SW480 (cell line): ENCODE data around the gene SPIRE1.

Experiments used
- DNase-seq: peaks from one replicate; pipeline ENCODE4 v3.0.0-alpha.2; 2016; ENCODE audit warnings: low spot score

Gene SPIRE1

DNA sequence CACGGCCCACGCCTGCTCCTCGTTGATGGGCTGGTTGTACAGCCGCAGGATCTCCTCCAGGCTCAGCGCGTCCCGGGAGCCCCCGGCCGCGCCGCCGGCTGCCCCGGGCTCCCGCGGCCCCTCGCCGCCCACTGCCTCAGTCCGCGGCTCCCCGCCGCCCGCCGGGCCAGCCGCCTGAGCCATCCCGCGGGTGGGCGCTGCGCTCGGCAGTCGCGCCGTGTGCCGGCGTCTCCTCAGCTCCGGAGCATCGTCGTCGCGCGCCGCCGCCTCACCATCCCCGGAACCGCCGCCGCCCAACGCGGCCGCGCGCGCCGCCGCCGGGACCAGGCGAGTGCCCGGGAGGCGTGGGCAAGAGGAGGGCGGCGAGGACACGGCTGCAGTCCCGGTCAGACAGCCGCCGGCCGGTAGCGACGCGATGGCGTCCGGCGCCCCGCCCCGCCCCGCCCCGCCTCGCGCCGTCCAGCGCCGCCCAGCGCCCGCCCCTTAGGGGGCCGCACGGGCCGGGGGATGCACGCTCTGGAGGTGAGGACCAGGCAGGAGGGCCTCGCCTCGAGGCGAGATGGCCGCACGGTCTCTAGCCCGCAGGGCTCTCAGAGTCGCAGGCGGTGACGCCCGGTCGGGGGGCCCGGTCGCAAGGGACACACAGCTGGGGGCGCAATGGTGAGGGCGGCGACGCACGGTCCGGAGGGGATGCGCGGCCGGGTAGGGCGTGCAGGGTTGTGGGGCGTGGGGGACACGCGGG, at the start of gene SPIRE1:
TSS of gene SPIRE1 (minus strand) at position 424 of the 742 bp plus-strand sequence. CDS start at position 183, 241 bp downstream.
- peak; percentile 63 for DNase-seq

DNA sequence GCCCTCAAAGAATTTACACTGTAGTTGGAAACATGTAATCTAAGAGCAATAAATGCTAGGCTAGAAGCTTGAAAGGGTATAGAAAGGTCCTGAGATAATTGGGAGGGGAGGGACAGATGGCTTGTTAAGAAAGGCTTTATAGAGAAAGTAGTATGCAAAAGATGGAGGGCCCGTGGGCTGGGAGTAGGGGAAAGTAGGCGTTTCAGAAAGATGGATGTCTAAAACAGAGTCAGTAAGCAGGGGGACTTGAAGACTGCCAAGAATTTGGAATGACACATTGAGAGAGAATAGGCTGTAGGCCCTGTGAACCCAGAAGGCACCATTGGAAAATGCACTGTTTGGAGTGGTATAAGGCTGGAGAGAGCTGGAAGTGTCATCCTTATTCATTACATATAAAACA, 45.8 kb upstream of the SPIRE1 start:
- DNase-seq: peak; percentile 27

DNA sequence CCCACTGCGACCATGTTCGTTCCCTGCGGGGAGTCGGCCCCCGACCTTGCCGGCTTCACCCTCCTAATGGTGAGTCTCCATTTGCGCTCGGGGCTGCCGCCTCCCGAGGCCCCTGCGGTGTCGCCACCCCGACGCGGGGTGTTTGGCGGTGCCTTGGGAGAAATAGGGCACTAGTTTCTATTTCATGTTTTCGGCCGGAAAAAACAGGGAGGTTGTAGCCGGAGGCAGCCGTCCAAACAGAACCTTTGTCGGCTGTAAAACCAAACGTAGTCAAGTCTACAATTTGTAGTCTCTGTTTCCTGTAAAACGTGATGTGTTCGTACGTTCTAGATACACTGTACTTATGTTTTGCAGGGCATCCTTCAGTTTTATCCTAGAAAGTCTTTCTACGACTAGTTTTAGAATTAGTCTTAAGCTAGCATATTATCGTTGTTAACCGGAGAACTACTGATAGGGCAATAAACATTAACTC, 45.2 kb upstream of the SPIRE1 start:
- no peak for DNase-seq

DNA sequence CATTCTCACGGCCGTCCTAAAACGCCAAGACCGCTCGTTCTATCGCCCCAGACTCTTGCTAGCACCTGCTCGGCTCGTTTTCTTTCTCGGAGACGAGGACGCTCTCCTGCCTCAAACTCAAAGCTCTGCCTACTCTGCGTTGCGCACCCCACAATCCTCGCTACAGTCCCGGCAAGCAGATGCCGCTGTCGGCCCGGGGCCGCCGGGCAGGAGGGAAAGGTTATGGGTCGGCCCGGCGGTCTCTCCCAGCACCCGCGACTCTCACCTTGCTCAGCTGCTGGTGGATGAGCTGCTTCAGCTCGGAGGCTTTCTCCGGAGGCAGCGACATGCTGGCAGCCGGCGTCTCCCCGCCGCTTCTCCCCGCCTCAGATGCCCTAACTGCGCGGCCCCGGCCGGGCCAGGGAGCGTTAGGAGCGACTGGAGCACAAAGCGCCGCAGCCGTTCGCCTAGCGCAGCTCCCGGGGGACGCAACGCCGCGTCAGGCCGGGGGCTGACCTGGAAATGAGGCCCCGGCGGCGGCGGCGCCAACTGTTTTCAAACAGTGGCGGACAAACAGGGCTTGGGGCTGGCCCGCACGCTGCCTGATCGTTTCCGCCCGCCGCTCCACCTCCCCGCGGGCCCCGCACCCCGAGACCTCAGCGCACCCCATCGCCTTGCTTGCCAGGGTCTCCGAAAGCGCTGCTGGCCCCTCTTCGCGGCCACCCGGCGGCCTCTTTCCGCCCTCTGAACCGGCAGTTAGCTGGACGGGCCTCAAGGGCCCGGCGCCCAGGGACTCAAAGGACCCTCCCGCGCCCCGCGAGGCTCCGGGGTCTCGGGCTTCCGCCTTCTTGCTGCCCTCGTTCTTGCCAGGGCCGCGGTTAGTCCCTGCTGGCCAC, 44.6 kb upstream of the SPIRE1 start, which contains the start of the genes CEP76 and PSMG2:
TSS of gene CEP76 (minus strand) at position 503 of the 875 bp plus-strand sequence. CDS start at position 328, 175 bp downstream.
TSS of gene PSMG2 (plus strand) at position 822 of the 875 bp plus-strand sequence. CDS start 66 bp downstream, outside the sequence.
- peak; percentile 88 for DNase-seq

DNA sequence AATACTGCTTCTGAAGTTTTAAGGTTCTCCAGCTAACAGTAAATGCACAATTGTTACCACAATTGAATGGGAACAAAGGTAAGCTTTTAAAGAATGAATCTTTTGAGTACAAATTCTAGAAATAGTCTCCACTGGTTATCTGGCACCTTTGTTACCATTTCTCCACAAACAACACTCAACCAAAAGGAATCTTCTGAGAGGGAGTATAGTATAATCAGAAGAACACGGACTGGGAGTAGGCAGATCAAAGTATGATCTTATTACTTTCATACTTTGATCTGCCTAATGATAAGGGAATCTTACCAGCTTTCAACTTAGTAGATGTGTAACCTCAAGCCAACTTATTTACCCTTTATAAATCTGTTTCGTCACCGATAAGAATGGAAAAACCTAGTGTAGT, 43.3 kb upstream of the SPIRE1 start:
- peak; percentile 70 for DNase-seq

DNA sequence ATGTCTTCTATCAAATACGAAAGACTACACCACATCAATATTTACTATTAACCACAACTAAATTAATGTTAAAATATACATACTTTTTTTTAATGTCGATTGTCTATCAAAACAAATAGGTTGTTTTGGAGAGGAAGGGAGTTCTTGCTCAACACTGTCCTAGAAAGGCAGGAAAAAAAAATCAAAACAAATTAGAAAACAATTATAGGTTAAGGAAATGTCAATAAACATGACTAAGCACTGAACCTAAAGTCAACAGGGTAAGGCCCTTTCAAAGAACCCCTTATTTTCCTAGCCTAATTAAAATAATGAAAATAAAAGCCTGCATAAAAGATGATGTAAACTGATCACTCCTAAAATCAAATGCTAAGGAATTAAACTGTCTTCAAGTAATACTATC, 41.8 kb upstream of the SPIRE1 start:
- no peak for DNase-seq

DNA sequence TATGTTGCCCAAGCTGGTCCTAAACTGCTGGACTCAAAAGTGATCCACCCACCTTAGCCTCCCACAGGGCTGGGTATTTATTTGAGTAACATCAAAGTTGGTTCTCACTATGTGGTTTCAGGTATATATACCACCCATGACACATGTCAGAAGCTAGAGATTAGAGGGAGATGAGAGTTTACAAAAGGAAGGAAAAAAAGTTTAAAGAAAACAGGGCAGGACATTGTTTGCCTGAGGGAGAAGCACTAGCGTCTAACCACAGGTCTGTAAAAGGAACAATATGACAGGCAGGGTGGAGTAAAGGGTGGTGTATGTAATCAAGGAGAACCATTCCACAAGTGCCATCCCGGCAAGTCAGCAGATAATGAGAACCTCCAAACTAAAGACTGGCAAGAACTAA, 36.1 kb upstream of the SPIRE1 start:
- peak; percentile 88 for DNase-seq

DNA sequence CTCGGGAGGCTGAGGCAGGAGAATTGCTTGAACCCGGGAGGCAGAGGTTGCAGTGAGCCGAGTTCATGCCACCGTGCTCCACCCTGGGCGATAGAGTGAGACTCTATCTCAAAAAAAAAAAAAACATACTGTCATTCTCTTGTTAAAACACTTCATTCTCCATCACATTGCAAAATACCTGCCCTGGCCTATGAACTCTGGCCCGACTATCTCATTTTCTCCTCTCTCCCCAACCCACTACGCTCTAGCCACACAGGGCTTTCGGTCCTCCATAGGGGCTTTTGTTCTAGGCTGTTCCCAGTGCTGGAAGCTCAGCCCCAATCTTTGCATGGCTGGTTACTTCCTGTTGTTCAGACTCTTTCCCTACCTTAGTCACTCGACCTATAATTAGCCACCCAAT, 34.3 kb upstream of the SPIRE1 start:
- no peak for DNase-seq

DNA sequence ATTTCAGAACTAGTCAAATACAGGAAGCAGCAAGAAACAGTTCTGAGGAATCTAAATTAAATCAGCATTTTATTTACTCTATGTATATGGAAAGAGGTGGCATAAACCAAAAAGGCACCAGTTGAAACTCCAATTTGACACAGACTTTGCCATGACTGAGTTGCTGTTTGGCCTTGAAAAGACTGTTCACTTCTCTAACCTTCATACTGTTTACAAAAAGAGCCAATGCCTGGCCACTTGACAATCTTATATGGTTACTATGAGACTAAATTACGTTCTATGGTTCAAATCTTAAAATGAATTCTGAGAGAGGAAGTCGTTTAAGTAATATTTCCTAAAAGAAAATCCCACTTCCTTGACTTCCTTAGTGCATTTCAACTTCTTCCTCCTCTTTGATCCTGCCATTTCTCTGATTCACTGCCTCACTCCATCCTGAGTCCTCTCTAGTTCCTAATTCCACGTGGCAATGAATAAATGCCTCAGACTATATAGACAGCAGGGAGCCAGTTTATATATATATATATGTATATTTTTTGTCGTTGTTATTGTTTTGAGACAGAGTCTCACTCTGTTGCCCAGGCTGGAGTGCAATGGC, 31.4 kb upstream of the SPIRE1 start:
- DNase-seq: no peak

DNA sequence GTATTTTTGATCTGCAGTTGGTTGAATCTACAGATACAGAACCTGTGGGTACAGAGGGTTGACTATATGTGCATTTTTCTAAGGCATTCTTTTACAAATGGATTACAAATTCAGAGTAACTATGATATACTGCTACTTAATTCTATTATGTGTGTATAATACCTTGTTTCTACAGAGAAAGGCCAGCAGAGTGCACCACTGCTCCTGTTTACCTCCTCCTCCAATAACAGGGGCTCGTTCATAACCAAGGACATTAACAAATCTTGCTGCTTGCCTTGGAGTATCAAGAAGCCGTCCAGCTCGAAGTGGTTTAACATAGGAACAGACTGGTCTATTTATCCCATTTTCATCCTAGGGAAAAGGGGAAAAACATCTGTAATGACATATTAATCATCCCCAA, 28.2 kb upstream of the SPIRE1 start:
- peak; percentile 46 for DNase-seq

DNA sequence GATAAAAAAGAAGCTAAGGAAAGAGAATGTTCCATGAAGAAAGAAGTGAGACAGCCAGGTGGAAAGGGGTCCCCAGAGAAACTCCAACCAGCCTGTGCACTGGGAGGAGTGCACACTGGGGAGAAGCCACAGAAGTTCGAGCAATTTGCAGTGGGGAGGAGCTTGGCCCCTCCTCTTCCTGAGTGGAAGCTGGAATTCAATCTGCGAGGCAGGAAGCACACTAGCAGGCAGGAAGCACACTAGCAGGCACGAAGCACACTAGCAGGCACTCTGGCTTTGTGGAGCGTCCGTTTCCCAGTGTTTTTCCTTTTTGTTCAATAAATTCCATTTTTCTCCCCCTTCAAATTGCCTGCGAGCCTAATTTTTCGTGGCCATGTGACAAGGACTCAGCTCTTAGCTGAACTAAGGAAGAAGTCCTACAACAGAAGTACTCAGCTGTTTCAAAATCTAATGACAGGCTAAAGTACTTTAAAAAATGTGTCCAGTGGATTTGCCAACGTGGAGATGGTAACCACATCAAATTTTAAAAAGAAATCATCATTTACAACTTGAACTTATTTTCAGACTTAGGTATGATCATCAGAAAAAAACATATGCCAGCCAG, 21.4 kb upstream of the SPIRE1 start:
- DNase-seq: peak; percentile 48

DNA sequence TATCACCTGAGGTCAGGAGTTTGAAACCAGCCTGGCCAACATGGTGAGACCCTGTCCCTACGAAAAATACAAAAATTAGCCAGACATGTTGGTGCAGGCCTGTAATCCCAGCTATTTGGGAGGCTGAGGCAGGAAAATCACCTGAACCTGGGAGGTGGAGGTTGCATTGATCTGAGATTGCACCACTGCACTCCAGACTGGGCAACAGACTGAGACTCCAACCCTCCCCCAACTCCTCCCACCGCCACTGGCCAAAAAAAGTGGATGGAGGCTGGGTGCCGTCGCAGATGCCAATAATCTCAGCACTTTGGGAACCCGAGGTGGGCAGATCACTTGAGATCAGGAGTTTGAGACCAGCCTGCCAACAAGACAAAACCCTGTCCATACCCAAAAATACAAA, 10.1 kb upstream of the SPIRE1 start:
- no peak for DNase-seq

DNA sequence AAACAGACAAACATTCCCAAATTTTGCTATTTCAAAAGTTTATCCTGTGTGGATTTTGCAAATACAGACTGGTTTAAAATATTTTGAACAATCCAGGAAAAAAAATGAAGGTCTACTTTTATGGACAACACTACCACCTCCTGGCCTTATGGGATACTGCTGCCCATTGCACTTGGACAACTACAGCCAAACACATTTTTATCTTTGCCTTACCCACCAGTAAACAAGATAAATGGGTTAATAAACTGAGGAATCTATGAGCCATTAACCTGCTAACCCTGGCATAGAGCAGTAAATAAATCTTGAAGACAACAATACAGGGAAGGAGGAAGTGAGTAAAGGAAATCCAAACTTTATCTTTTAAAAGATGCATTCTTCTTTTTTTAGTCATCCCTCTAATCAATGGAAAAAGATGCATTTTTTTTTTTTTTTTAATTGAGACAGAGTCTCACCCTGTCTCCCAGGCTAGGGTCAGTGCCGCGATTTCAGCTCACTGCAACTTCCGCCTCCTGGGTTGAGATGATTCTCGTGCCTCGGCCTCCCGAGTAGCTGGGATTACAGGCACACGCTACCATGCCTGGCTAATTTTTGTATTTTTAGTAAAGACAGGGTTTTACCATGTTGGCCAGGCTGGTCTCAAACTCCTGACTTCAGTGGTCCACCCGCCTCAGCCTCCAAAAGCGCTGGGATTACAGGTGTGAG, 2.1 kb upstream of the SPIRE1 start:
- DNase-seq: peak; percentile 55

DNA sequence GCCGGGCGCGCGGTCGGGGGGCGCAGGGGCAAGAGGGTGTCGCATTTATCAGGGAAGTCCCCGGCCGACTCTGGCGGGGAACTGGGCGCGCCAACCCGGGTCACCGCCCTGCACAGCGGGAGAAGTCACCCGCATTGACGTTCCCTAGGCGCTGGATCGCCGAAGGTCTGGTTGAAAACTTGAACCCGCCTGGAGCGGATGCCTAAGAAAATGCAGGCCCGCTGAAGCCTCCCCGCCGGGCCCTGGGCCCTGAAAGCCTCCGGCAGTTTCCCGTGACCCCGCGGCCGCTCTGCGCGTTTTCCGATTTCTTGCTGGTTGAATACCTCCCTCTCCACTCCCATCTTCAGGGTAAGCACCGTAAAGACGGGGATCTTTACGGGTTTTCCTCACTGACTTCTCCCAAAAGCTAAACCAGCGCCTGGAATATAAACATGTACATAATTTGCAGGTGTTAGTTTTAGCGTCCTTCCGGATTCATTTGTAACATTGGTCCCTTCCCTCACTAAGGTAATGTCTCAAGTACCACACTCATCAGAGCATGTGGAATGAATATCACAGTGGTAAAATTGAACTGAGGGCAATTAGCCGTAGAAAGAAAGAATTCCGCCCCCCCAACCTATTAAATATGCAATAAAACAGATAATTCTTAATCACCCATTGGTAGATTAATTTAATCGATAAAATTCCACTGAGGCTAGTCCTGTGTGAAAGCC, 675 bp upstream of the SPIRE1 start:
- DNase-seq: peak; percentile 43

DNA sequence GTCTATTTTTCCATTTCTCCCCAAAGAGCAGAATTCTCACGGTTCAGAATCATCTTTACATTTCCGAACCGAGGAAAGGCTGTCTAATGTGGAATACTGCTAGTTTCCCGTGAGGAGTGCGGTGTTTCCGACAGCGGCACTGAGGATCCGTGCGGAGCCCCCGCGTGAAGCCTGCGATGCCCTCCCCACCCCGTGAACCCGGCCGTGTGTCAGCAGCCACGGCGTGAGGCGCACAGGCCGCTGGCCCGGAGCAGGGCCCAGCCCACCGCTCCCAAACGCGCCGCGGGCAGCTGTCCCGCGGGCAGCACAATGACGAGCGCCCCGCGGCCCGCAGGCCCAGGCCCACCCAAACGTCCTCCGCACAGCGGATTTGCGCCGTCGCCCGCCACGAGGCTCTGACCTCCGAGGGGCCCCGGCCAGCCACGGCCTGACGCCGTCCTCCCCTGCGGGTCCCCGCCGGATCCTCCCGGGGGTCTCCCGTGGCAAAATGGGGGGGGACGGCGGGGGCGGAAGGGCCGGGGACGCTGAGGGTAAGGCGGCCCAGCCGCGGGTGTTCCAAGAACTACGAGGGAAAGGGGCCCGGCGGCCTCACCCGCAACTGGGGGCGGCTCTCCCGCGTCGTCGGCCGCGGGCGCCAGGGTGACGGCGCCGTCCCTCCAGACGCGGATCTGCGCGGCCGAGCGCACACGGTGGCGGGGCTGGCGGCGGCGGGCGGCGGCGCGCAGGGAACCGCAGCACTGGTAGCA, 796 bp downstream of the SPIRE1 start:
- DNase-seq: peak; percentile 11

DNA sequence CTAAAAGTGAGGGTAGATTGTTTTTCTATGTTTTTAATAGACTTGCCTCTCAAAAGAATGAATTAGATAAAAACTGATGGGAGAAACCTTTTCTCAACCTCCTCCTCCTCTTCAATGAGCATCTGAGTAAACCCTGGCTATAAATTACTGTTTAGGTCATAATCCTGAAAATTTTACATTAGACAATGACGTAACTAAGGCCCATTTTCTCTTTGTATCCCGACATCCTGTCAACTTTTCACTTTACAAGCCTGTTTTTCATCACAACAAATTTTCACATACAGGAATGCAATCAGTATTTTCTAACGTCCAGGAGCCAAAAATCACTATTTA, 1.3 kb downstream of the SPIRE1 start:
- DNase-seq: no peak

DNA sequence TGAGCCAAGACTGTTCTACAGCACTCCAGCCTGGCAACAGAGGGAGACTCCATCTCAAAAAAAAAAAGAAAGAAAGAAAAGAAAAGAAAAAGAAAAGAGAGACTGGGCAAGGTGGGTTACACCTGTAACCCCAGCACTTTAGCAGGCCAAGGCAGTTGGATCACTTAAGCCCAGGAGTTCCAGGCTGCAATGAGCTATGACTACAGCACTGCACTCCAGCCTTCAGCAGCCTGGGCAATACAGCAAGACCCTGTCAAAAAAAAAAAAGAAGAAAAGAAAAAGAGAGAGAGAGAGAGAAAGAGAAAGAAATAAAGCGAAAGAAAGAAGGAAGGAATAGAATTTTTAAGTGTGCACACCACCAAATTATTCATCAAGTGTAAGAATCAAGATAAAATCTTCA, 2.9 kb downstream of the SPIRE1 start:
- DNase-seq: no peak

DNA sequence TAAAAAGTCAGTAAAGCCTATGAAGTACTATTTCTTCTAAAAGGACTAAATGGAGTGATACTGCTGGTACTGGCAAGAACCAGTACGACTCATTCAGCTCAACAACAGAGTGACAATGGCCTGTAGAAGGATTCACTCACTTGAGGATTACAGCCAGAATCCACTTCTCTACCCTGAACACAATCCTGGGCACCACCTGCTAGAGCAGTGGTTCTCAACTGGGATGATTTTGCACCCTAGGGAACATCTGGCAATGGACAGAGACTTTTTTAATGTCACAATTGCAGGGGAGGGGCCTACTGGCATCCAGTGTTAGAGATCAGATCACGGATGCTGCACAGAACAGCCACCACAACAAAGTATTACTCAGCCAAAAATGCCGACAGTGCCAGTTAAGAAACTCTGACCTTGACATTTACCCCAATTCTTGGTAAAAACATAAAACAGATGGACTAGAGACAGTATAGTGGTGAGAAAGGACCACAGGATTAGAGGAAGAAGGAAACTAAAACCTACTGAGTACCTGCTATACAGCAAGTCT, 5.0 kb downstream of the SPIRE1 start:
- peak; percentile 61 for DNase-seq

DNA sequence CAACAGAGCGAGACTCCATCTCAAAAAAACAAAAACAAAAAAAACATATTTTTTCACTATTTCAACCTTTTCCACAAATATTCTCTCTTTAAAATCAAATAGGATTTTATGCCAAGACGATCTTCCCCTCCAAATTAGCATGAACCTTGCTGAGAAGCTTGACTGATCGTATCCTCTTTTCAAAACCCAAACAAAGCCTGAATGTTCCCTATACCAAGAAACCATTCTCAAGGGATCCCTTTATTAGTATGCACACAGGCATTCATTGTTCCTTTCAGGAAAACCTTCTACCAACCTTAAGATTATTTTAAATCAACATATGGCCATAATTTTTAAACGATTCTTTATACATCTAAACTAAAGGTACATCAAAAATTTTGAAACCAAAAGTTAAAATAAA, 6.3 kb downstream of the SPIRE1 start:
- DNase-seq: no peak

DNA sequence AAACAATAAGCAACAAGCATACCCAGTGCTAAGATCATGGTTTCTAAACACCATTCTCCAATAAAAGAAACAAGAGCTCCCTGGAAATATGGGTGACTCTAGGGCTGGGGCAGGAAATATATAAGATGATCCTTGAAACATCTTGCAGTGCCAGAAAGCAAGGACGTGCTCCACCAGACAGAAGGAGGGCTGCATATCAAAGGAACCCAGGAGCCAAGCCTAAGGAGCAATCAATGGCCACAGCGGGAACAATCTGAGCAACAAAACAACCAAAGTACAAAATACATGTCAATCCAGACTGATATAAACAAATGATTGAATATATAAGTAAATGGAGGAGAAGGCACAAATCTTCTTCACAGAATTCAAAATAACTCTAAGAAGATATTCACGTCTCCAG, 10.1 kb downstream of the SPIRE1 start:
- no peak for DNase-seq
